Measurements from ENCODE around the gene GJD4.

Gene GJD4, protein sequence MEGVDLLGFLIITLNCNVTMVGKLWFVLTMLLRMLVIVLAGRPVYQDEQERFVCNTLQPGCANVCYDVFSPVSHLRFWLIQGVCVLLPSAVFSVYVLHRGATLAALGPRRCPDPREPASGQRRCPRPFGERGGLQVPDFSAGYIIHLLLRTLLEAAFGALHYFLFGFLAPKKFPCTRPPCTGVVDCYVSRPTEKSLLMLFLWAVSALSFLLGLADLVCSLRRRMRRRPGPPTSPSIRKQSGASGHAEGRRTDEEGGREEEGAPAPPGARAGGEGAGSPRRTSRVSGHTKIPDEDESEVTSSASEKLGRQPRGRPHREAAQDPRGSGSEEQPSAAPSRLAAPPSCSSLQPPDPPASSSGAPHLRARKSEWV

DNA sequence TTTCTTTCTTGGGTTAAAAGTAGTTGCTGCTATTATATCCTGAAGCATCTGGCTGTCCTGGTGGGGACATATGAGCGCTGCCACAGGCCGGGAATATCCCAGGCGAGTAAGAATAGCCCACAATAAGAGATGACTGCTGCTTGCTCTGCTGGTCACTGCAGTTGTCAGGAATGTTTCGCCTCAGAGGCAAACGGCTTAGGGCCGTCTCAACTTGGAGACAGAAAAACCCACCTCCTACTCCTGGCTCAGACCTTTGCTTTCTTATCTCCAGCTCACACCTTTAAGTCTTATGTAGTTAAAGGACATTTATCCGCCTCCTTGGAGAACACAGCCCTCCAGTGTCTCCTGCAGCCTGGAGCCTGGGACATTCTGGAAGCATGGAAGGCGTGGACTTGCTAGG lies at the start of gene GJD4:
GJD4 (plus strand) TSS at position 151 of the 400 bp plus-strand sequence; CDS start at position 378, 227 bp downstream.
- DNase-seq, result no peak

DNA sequence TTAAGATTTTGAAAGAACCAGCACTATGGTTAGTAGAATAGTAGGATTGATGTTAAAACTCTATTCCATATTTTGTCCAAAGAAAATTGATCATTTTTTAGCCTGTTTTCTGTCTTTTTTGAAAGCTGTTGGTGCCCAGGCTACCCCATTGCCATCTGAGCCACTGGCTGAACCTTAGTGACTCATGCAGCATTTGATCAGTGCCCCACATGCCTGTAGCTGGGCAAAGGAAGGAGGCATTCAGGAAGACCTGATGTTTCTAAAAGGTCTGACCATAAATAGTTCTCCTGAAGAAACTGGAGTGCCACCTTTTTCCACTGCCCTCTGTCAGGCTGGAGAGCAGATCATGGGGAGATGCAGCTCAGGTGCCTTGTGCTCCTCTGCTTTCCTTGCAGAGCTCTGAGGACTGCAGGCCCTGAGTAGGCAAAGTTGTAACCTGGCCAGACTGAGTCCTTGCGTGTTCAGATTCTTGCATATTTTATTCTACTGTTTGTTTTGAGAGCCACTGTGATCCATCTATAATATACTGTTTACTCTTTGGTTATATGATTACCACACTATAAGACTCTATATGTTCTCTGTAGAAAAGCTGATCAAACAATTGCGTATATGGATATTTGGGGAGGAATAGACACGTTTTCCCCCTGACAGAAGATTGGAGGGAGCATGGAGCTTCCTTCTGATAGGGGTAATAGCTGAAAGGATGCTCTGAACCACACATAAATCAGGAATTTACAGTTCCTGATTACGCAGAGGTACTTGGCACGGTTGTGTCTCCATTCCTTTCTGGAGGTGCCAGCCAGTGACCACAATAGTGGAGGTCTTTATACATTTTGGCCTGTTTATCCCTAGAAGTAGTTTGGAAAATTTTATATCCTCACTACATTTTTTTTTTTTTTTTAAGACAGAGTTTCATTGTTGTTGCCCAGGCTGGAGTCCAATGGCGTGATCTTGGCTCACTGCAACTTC lies 48.9 kb upstream of the GJD4 start:
- no peak for DNase-seq

DNA sequence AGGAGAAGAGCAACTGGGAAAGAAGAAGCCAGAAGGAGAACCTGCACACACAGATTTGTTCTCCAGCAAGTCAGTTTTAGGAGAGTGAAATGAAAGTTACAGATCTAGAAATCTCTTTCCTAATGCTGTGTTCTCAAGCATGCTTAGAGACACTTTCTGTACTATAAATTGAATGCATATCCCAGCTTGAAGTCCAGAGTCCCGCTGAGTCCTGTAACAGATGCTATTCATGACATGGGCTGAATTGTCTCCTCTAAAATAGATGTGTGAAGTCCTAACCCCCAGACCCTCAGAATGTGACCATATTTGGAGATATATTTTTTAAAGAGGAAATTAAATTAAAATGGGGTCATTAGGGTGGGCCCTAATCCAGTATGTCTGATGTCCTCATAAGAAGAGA lies 46.9 kb upstream of the GJD4 start:
- no peak for DNase-seq

DNA sequence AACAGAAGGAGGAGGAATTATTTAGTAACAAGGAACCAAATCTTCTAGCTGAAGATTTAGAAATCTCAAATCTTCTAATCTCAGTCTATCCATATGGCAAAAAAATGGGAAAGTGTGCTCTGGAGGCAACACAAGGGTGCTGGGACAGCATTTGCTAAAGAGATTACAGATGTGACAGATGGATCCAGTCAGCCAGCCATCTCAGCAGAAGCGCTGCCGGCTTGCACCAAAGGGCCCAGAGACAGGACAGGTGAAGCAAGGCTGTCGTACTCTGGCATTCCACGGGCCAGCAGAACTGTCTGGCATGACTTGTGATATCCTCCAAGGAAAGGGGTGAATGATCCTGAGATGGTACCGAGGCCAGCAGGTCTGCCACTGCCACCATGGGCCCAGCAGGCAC lies 45.7 kb upstream of the GJD4 start:
- DNase-seq, result no peak

DNA sequence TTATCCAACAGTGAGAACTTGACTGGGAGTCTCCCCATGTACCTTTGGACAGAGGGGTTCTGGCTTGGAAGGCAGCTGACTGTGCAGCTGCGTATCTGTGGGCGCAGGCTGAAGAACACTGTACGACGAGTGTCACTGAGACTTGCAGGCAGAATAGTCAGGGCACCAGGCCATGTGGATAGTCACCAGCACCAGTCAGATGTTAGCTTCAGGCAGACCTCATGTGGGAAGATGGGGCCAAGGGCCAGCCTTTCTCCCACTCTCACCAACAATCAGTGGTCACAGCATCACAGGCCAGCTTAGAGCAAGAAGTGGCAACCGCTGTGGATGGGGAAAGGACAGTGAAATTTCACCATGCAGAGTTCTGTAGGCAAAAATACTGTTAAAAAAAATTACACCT lies 43.4 kb upstream of the GJD4 start:
- no peak for DNase-seq

DNA sequence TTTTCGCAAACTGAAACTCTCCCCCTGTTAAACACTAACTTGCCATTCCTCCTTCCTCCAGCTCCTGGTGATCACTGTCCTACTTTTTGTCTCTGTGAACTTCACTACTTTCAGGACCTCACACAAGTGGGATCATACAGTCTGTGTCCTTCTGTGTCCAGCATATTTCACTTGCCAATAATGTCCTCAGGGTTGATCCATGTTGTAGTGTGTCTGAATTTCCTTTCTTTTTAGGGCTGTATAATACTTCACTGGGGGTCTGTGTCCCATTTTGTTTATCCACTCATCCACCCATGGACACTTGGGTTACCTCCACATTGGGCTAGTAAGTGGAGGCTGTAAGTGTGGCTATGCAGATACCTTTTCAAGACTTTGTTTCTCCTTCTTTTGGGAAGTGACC lies 42.7 kb upstream of the GJD4 start:
- no peak for DNase-seq

DNA sequence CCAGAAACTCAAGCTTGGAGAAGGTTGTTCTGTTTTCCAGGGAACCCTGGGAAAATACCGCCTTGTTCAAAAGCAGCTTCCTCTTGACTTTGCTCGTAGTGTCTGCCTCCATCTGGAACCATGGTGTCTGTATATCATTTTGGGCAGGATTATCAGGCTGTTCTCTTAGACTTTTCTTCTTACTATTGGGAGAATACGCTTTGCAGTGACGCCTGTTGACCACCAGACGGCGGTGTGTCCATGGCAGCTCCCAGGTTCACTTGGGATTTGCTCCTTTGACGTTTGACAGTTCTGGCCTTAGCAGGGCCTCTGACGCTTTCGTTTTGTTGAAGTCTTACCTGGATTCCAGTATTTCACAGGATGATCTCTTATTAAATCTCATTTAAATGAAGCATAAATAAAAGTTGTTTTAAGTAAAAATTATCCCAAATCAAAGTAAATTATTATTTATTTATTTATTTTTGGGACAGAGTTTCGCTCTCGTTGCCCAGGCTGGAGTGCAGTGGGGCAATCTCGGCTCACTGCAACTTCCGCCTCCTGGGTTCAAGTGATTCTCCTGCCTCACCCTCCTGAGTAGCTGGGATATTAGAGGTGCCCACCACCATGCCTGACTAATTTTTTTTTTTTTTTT lies 41.8 kb upstream of the GJD4 start:
- peak; percentile 60 for DNase-seq

DNA sequence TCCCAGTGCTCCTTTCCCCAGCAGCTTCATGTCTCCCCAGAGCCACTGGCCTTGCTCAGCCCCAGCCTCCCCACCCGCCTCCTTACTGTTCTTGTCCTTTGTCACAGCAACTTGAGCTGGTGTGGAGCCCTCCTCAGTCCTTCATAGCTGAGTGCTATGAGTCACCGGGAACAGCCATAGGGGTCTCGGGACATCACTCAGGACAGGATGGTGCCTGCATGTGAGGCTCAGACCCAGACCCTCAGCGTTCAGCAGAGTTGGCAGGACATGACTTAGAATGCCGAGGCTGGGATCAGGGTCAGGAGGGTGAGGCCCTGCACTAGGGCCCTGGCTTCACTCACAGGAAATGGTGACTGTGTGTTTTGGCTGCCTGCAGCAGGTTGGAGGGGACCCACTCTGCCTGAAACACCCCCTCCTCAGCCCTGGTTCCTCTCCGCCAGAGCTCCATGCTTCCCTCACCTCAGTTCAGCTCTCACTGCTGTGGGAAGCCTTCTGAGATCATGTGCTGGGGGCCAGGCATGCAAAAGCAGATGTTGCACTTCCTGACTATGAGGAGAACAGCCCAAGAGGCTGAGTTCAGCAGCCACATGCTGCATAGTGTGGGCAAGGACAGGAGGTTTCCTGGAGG lies 40.7 kb upstream of the GJD4 start:
- DNase-seq, result no peak

DNA sequence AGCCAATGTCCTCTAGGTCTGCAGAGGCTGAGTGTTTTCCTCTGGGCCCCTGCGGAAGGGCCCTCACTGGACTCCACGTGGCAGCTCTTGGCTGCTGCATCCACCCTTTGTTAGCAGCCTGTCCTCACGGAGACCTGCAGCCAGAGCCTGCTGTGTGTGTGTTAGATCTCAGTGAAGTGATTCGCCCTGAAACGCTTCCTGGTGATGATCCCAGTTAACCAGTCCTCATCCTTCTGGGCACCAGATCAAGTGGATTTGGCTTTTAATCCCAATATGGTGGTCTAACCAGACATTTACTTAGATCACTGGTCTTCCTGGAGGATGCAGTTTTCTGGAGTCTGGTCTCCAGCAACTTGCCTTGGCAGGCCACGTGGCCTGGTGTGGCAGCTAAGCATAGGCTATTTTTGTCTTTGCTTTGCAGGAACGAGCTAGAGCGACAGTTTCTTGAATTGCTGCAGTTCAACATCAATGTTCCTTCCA lies 39.5 kb upstream of the GJD4 start:
- no peak for DNase-seq

DNA sequence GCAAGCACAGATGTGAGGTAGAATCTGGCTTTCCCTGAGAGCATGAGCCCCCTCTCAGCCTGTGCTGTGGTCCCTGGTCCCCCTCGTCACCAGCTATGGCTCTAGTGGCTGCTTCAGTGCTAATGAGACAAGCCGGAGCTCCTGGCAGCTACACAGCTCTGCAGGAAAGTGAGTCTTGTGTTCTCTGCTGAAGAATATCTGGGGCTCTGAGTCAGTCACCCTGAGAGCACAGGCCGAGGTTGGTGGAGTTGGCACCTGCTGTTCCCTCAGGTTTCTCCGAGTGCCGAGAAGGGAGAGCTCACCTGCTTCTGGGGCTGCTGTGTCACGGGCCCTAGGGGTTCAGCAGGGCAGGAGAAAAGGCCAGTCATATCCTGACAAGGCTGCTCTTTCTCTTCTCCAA lies 37.2 kb upstream of the GJD4 start:
- DNase-seq, result no peak

DNA sequence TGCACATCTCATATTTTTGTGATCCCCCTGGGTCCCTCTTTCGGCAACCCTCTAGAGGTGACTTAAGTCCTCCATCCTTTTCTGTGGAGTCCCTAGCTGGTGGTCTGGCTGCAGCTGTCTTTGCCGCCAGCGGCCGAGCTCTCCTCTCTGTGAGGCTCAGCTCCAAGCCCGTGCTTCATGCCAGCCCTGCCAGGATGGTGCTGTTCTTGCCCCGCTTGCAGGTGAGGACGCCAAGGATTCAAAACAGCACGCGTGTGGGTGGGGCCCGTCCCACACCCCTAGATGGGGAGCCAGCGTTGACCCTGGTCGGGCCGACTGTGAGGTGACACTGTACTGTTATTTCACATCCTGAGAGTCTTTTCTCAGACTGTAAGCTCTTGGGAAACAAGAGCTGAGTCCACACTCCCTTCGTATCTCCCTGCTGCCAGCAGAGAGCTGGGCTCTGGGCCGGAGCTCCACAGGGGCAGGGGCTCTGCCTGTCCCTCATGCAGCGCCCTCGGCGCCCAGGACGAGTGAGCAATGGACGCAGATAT lies 36.6 kb upstream of the GJD4 start:
- no peak for DNase-seq

DNA sequence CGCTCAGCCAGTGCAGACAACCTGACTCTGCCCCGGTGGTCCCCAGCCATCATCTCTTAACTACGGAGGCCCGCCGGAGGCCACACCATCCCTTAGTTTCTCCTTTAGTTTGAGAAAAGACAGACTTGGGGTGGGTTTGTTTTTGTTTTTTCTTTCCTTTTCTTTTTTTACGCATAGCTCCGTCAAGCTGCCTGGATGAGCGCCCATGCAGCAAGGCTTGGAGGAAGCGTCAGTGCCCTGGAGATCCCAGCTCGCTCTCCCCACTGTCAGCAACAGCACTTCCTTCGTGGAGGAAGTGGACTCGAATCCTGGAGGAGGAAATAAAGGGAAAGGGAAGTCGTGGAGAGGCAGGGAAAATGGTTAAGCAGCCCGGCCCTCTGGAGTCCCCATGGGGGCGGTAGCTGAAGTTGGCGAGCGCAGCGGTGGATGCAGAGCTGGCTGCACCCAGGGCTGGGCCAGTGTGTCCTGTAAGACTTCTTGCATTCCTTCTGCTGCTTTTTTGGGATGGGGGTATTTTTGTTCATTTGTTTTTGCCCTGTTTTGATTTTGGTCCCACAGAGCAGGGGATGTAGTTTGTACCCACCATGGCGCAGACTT lies 35.9 kb upstream of the GJD4 start:
- DNase-seq, result no peak

DNA sequence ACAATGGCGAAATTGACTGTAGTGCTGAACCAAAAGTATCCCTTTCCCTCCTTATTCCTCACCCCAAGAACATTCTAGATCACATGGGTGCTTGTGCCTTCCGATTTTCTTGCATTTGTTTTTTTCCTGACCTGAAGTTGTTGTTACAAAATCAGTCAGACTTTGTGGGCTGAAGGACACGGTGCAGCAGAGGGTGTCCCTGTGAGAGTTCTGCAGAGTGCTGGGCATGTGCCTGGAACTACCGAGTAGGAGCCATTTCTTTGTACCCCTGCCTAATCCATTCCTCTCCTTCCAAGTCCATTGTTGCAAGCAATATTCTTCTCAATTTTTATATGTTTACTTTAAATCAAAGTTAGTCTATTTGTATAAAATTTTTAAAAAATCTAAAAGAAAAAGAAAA lies 35.3 kb upstream of the GJD4 start:
- no peak for DNase-seq

DNA sequence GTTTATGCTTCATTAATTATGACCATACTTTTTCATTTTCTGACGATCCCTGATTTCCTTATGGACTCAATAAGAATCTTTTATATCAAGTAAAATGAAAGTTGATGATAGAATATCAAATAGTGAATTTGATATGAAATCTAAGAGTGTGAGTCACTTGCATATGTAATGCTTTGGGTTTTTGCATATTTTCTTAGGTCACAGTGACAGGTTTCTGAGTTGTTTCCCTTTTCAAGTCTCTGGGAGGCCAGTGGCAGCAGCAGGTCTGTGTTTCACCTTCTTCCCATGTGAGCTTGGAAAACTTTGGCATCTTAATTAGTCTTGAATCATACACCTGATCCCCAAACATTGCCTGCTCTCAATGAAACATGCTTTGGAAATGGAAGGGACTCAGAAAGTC lies 34.7 kb upstream of the GJD4 start:
- DNase-seq, result no peak

DNA sequence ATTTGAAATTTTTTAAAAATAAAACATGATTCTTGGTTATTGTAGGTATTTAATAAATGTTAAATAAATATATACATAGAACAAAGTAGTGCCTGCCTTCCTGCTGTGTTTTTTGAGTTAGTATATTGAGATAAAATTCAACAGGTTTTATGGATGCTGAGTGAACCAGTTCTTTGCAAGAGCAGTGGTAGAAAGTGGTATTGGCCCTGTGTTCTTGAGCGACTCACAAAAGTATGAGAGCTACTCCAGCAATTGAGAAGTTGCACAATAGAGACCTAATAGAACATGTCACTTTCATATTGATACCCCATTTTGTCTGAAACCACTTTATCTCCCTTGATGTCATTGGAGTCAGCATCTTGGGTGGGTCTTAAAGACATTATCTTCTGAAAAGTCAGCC lies 32.6 kb upstream of the GJD4 start:
- no peak for DNase-seq

DNA sequence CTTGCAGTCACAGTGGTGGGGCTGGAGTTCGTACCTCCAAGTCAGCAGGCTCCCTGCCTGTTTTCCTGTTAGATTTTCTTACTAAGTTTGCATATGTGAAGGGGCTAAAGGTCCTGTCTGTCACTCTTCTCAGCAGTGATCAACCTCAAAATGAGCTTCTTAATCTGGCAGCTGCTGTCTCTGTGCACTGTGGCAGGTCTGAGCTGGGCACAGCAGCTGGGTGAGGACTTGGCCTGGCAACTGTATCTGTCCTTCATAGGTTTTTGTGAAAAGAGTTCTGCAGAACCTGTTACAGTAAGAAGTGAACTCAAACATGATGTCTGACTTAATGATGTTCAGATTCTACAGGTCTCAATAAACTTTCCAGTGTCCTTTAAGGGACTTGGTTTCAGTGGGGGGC lies 31.3 kb upstream of the GJD4 start:
- DNase-seq, result no peak

DNA sequence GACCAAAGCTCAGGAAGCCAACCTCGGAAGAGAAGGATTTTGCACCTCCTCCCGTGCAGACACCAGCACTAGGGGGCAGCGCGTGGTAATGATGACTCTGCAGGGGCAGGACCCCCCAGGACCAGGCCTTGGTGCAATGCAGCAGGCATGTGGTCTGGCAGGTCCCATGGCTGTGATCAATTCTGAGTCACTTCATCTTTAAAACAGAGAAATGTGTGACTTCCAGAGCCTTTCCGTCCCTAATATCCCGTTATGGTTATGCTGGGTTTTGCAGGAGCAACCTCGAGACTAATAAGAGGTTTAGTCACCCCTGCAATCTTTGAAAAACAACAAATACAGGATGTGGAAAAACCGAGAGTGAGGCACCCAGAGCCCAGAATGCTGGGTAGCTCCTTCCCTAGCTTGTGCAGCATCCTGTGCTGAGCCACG lies 30.2 kb upstream of the GJD4 start:
- no peak for DNase-seq

DNA sequence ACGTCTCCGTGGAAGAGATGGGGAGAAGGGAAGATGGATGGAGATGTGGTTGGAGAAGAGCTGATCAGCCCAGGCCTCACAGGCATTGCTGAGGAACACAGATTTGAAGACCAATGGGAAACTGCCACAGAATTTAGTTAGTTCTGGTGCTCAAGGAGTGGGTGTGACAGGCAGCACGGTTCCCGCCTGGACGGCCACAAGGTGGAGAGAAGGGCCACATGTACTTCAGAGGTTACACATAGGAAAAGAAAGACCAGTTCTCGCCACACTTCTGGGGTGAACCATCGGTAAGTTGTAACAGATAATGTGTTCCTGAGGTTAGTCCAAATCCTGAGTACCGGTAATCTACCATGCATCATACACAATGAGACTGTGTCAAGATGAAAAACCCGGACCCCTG lies 29.5 kb upstream of the GJD4 start:
- DNase-seq, result no peak

DNA sequence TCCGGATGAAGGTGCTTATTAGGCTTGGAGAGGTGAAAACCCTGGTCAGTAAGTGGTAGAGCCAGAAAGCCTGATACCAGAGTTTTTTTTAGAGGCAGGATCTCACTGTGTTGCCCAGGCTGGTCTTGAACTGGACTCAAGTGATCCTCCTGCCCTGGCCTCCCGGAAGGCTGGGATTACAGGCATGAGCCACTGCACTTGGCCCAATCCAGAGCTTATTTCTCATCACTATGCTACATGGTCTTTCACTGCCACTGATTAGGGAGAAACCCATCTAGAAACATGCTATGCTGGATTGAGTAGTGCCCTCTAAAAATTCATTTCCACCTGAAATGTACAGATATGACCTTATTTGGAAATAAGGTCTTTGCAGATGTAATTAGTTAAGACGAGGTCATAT lies 28.4 kb upstream of the GJD4 start:
- no peak for DNase-seq

DNA sequence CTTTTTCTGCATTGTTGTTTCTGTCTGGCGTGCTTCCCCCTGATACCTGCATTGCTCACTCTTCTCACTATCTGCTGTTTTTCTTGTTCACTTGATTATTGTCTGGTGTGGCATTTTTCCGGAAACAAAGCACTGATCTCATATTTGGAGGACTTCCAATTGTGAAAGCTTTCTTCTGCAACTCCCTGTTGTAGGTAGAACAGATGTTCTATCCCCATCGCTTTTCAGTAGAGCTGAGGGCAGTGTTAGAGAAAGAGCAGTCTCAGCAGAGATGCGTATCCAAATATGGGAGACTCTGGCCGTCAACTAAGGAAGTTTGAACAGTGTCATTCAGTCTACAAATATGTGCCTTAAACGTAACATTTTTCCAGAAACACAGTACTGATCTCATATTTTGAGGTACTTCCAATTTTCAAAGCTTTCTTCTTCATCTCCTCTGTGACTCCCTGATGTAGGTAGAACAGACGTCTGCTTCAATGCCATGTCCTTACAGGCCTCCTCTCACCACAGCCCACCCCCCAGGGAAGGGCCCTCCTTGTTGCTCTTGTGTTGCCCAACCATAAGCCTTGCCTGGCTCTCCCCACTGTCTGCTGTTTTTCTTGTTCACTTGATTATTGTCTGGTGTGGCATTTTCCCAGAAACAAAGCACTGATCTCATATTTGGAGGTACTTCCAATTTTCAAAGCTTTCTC lies 27.1 kb upstream of the GJD4 start:
- DNase-seq, result no peak

DNA sequence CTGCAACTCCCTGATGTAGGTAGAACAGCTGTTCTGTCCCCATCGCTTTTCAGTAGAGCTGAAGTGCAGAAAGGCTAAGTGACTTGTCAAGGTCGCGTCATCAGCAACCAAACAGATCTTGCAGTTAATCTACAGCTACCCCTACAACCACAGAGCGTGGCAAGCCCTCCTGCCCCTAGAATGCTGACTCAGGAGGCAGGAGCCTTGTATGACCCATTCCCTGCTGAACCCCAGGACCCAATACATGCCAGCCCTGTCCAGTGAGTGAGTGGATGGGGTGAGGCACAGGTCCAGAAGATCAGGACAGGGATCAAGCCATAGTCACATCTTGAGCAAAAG lies 26.6 kb upstream of the GJD4 start:
- DNase-seq, result no peak

DNA sequence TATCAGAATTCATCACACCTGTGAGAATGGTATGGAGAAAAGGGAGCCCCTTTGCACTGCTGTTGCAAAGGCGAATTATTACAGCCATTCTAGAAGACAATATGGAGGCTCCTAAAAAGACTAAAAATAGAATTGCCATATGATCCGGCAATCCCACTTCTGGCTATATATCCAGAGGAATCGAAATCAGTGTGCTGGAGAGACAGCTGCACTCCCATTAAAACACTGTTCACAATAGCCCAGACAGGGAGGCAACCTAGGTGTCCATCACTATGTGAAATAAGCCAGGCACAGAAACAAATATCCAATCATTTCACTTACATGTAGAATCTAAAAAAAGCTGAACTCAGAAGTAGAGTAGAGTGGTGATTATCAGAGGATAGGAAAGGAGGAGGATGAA lies 26.0 kb upstream of the GJD4 start:
- DNase-seq, result no peak

Data from stimulated activated CD8-positive, alpha-beta memory T cell treated with anti-CD3 and anti-CD28 coated beads, Interleukin-4, amount 100 ng/mL, for 48 hours (primary cell).